Erythroblast (primary cell): Measurements from ENCODE around the gene PGM3.

Experiments used
- GATA1 ChIP-seq: IDR thresholded peaks from 2 replicates; pipeline ENCODE4 v1.6.1; 2011; ENCODE audit warnings: low read depth, mild to moderate bottlenecking, control low read depth, low read length, moderate library complexity
- POLR2A ChIP-seq: IDR thresholded peaks from 2 replicates; pipeline ENCODE4 v1.6.1; 2011; ENCODE audit warnings: mild to moderate bottlenecking, low read length

DNA sequence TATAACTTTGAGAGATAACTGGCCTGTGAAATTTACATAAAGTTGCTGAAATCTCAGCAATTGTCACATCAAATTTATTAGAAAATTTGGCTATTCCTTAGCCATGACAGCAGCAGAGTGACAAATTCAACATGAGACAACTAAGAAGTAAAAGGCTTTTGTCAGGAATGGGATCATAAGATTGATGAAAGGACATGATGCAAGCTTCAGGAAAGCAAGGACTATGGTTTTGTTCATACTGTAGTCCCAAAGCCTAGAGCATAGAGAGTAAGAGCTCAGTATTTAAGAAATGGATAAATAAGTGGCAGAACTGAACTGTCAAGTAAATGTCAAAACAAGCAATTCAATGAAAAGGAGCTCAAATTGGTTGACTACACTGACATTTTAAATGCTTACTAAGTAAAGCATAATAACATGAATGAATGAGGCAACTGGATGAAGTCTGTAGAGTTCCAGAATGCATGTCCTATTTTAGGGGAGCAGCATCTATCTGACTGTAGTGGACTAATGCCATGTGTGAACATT lies 12.6 kb downstream of the PGM3 start:
- TF ChIP-seq POLR2A: no peak
- no peak for TF ChIP-seq GATA1
